Stimulated activated CD4-positive, alpha-beta T cell treated with anti-CD3 and anti-CD28 coated beads, Interleukin-4, amount 100 ng/mL, for 1 hour (primary cell): ENCODE results near the gene HOXA5.
A peak's percentile ranks its signal among the peaks of the same experiment; 100 is the strongest.

ENCODE experiments used
- DNase-seq: peaks from one replicate; pipeline ENCODE4 v3.0.0-alpha.2; 2020

HOXA5 gene

DNA sequence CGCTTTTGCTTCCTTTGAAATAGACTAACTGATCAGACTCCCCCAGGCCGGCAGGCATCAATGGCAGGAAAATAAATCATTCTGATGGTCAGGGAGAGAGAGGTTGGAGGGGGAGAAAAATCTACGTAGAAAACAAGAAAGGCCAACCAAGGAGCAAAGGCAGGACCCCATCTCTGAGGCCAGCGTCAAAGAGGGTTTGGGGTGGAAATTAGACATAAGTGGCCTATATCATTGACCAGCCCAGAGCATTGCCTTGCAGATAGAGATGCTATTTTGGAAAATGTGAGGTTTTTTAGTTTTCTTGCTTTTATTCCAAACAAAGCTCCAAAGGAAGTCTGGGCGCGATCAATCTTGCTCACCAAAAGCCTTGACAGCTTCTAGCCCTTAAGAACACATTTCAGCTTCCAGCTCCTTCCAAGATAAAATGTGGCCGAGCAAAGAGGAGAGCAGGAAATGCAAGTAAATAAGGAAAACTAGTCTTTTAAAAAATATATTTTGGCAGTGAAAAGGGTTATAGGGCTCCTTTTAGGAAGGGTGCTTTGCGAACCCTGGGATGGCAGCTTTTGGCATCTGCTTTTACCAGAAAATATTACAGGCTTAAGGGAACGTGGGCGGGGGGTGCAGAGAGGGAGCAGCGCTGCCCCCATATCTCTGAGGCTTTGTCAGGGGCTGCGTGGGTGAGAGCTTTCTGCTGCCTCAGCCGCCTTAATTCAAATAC is 39.0 kb downstream of the HOXA5 start:
- no peak for DNase-seq

DNA sequence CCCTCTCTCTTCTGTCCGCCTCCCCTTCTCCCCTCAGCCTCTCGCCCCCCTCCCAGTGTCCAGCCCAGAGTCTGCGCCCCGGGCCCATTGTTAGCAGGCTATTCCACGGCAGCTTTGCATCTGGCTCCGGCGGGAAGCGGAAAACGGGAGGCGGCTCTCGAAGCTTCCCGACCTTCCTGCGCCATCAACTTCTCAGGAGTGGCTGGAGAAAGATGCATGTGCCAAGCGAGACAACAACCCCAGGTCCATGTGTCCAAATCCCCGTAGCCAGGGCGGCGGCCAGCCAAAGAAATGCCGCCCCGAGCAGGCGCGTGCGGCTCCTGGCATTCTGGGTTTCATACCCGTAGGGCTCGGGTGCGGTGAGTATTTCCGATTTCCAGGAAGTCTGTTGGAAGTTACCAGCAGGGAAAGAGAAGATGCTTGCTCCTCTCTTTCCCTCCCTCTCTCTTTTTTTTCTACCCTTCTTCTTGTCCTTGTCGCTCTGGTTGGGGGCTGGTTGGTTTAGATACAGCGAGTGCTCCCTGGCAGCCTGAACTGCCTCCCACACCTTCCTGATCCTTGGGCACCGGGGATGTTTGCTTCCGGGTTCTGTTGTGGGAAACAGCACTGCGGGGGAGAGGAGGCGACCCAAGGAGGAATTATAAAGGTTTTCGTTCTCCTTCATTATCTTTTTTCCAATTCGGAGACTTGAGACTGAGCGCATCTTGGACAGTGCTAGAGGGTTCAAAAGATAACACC is 39.8 kb downstream of the HOXA5 start:
- DNase-seq, result no peak

DNA sequence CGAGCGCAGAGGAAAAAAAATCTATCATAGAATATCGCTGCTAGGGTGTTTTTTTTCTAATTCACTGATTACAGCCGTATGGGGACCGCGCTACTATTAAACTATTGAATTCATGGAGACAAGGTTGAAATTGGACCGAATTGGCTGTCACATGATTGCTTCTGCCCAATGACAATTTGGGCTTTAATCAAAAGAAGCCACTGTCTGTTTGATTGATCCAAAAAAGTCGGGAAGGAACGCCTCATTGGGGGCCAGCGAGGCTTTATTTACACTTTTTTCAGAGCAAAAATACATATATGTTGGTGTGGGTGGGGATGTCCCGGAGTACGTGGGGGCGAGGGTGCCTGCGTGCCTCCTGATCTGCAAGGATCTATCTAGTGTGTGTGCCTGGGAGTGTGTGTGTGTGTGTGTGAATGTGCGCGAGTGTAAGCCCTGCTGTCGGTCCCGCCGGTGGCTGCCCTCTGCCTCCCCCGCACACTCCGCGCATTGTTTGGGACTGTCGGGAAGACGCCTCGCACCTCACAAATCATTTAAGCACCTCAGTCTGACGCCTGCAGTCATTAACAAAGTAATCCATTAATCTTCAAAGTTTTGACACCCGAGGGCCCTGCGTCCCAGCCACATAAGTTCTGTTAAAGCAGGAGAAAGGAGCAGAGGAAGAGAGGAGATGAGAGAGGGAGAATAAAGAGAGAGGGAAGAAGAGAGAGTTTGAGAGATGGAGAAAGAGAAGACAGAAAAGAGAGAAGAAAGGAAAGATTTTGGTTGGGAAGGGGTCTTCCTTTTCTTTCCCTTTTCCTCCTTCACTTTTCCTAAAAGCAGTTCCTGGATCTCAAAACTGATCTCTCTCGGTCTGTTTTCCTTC is 40.7 kb downstream of the HOXA5 start, which contains the start of gene HOXA2:
HOXA2 (minus strand) TSS at position 103 of the 862 bp plus-strand sequence. CDS start 183 bp downstream, outside the sequence.
- DNase-seq, result no peak

- DNase-seq, result no peak
Measured at GRCh38 chr7:27101957-27102580, 41.4 kb downstream of the HOXA5 start.

GRCh38 chr7:27101171-27101956 is 42.1 kb downstream of the HOXA5 start:
- no peak for DNase-seq

GRCh38 chr7:27100694-27101170 is 42.7 kb downstream of the HOXA5 start:
- DNase-seq, result no peak

- DNase-seq, result no peak
Measured at GRCh38 chr7:27099453-27100370, 43.8 kb downstream of the HOXA5 start.

DNA sequence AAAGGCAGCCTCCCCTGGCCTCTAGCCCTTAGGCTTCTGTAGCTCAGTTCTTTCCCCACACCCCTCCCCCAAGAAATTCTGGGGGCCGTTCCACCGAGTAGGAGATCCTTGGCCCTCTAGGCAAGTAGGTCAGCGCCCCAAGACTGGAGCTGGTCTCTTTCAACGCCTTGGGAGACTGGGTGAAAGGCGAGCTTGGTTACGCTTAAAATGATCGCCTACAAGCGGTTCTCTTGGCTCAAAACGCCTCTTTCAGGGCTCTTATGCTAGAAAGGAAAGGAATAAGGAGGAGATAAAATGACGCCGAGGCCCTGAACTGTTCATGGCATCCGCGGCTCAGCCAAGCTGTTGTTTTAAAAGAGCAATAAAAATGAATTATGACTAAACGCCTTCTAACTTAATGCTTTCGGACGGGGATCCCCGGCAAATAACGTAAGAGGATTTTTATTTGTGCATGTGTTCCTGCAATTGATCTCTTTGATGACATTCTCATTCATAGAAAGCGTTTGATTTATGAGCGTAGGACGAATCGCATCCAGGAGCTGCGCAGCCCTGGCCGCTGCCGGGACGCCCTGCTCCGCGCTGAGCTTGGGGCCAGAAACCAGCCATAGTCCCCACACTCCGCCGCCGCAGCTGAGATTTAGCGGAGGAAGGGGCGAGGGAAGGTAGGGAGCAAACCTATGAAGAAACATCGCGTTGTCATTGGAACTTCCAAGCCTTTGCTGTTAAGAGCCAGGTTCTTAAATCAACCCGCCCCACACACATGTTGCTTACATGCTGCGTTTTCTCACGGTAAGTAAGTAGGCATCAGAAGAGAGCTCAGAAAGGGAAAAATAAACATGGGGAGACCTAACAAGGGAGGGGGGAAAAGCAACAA is 44.7 kb downstream of the HOXA5 start:
- no peak for DNase-seq

DNA sequence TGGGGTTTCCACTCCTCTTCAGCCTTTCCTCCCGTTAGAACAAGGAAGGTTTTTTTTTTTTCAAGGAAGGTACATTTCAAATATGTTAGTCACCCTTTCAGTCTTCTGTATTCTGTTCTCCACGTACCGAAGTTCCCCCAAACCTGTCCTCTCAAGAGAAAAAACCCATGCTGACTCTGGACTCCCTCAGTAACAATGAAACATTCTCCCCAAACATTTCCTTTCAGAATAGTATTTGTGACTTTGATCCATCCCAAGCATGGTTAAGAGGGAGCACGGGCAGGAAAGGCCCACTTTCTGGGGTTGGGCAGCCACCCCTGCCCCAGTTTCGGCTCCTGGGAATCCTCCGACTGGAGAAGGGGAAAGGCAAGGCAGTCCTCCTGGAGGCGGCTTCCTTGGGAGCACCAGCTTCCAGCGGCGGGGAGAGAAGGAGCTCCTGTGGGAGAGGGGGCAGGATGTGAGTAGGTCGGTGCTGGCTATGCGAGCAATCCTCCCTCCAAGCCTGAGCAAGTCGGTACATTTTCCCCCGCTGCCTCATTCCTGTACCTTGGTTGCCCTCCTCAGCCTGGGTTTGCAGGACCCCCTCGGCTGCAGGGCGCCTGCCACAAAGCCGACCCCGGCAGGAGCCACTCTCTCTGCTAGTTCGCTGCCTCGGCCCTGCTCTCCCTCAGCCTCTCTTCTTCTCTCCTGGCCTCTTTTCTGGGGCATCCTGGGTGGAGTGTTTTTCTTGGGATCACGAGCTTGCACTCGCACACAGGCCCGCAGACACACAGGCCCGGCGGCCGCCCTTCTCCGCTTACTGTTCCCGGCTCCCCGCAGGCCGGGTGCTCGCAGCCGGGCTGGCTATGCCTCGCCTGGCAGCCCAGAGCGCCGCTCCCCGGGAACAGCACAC is 45.5 kb downstream of the HOXA5 start:
- DNase-seq, result no peak

- no peak for DNase-seq
Measured at GRCh38 chr7:27096768-27097514, 46.5 kb downstream of the HOXA5 start.

DNA sequence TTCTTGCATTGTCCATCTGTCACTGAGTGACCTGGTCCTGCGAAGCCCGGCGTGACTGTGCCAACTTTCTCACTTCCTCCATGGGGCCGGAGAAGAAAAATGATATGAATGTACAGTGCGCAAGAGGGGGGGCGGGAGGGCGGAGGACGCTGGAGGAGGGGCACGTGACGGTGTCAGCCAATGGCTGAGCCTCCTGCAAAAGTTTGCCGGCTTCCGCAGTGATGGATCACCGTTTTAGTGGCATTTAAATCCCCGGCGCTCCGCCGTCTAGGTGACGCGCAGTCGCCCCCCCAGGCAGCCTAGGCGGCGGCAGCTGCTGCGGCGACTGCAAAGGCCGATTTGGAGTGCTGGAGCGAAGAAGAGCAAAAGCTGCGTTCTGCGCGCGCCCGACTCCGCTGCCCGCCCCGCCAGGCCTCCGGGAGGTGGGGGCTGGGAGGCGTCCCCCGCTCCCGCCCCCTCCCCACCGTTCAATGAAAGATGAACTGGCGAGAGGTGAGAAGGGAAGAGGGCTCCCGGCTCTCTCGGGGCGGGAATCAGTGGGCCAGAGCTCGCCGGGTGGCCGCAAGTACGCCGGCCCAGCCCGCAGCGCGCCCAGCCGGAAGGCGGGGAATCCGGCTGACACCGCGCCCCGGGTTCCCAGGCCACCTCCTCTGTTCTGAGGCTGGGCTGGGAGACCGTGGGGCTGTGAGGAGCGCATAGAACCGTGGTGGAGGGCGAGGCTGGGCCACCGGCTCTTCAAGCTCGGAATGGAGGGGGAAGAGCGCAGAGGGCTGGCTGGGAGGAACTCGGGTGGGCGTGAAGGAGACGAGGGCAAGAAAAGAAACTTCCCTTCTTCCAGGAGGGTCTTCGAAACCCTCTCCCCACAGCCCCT is 47.3 kb downstream of the HOXA5 start, which contains the start of gene HOXA1:
HOXA1 (minus strand) TSS at position 104 of the 871 bp plus-strand sequence; CDS start at position 16, 88 bp downstream.
- peak; percentile 69 for DNase-seq

DNA sequence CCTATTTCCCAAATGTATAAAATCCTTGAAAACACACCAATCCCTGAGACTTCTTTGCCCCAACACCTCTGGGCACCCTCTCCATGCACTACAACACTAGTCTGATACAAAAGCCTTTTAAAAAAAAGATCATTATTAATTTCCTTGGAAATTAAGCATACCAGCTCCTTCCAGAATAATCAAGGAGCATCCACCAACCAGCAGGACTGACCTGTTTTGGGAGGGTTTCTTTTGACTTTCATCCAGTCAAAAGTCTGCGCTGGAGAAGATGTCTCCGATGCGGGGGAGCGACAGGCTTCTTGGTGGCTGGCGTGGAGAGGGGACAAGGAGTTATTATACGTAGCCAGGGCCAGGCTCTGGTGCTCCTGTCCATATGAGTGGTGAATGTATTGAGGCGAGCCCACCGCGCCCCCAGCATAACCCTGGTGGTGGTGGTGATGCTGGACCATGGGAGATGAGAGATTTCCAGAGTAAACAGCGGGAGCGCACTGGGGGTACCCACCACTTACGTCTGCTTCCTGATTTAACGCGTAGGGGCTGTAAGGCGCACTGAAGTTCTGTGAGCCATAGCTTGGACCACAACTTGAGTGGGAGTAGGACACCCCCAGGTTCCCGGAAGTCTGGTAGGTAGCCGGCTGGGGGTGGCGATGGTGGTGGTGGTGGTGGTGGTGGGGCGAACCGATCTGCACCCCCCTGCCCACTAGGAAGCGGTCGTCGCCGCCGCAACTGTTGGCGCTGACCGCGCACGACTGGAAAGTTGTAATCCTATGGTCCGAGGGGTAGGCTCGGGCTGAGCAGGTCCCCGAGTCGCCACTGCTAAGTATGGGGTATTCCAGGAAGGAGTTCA is 48.2 kb downstream of the HOXA5 start:
- no peak for DNase-seq

DNA sequence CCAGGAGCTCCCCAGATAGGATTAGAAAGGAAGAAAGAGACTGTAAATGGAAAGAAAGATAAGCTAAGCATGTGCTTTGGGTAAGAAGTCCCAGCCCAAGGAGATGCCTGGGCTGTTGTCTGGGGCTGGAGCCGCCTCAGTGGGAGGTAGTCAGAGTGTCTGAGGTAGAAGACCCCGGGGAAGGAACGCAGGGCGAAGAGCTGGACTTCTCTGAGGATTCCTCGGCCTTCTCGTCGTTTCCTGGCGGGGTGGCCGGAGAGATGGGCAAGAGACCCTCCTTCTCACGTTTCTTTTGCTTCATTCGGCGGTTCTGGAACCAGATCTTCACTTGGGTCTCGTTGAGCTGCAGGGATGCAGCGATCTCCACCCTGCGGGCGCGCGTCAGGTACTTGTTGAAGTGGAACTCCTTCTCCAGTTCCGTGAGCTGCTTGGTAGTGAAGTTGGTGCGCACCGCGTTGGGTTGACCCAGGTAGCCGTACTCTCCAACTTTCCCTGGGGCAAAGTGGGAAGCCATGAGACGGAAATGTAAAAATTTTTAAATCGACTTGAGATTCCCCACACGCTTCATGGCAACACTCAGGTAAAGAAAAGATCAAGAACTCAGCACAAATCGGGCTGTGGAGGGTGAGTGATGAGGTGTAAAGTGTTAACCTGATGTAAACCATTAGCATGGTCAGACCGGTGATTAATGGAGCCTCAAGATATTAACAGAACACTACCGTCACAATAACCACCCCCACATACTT is 49.0 kb downstream of the HOXA5 start:
- DNase-seq, result no peak

DNA sequence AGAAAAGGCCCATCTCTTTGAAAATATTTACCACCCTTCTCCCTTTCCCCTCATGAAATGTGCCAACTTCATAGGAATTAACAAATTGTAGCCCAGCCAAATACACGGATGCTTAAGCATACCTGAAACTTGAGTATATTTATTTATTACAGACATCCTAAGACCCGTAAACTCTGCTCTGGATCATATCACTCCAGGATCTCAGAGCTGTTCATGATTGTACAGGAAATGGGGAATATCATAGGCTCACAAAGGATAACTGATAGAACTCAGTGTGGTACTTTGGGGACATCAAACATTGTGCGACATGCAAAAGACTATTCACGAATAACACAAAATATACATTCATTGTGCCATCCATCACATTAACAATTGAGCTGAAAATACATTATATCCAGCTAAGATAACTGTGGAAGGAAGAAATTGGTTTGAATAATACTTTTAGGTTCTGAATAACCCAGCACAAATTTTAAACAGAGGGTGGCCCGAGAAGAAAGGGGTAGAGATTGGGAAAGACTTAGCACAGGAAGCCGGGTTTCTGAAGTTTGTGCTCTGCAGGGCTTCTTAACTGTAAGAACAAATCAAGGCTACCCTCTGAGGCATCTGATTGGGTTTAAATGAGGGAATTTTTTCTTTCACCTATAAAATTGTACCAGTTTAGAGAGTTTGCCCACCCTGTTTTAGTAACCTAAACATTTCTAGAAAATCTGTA is 50.1 kb downstream of the HOXA5 start:
- DNase-seq, result no peak

GRCh38 chr7:27092819-27093110 is 50.7 kb downstream of the HOXA5 start:
- no peak for DNase-seq
